ENCODE results near the gene SIPA1L2. TPM values are rescaled to one million over a fixed set of nuclear protein-coding genes. Genes with fewer than 3 reads are reported as not detected.
A peak's percentile ranks its signal among the peaks of the same experiment; 100 is the strongest.

Gene SIPA1L2
- total RNA-seq, 1 donor from 2014 or later = 153 TPM

GRCh38 chr1:232587141-232588008 lies 42.6 kb downstream of the SIPA1L2 start:
- H3K27ac Mint-ChIP-seq (ENCODE audit: unreplicated experiment) = peak overlapping the region; percentile 93
- no peak for TF ChIP-seq CTCF (IDR thresholded peaks at IDR 0.05; ENCODE audit: unreplicated experiment)
- peaks cover 33% of the 10 kb centered on the region for H3K36me3 Mint-ChIP-seq (ENCODE audit: low read depth, unreplicated experiment)

GRCh38 chr1:232586679-232587078 lies 43.3 kb downstream of the SIPA1L2 start:
- H3K27ac Mint-ChIP-seq (ENCODE audit: unreplicated experiment) = peak overlapping the region; percentile 39
- peaks cover 12% of the 10 kb centered on the region for H3K27me3 Mint-ChIP-seq (ENCODE audit: unreplicated experiment)
- no peak overlapping the region for H3K4me3 Mint-ChIP-seq (ENCODE audit: unreplicated experiment)
- peaks cover 94% of the 10 kb centered on the region for H3K4me1 Mint-ChIP-seq (ENCODE audit: unreplicated experiment)
- H3K9me3 Mint-ChIP-seq (ENCODE audit: unreplicated experiment) = no peaks in the 10 kb centered on the region
- H3K36me3 Mint-ChIP-seq (ENCODE audit: low read depth, unreplicated experiment) = peaks cover 36% of the 10 kb centered on the region
- DNase-seq (ENCODE audit: low spot score) = no peak
- no peak for TF ChIP-seq CTCF (IDR thresholded peaks at IDR 0.05; ENCODE audit: unreplicated experiment)

More at GRCh38 chr1:232587141-232588008, 42.6 kb downstream of the SIPA1L2 start:
- peak overlapping the region; percentile 78 for H3K4me3 Mint-ChIP-seq (ENCODE audit: unreplicated experiment)
- DNase-seq (ENCODE audit: low spot score) = no peak
- peaks cover 15% of the 10 kb centered on the region for H3K27me3 Mint-ChIP-seq (ENCODE audit: unreplicated experiment)
- peaks cover 94% of the 10 kb centered on the region for H3K4me1 Mint-ChIP-seq (ENCODE audit: unreplicated experiment)
- H3K9me3 Mint-ChIP-seq (ENCODE audit: unreplicated experiment) = no peaks in the 10 kb centered on the region

- Mint-ChIP-seq H3K9me3 (ENCODE audit: unreplicated experiment) (no peaks in the 10 kb centered on the region), H3K27me3 (ENCODE audit: unreplicated experiment) (peaks cover 12% of the 10 kb centered on the region), H3K27ac (ENCODE audit: unreplicated experiment) (peak overlapping the region; percentile 92), H3K4me3 (ENCODE audit: unreplicated experiment) (no peak overlapping the region), H3K4me1 (ENCODE audit: unreplicated experiment) (peaks cover 94% of the 10 kb centered on the region), H3K36me3 (ENCODE audit: low read depth, unreplicated experiment) (peaks cover 39% of the 10 kb centered on the region)
- DNase-seq (ENCODE audit: low spot score) = no peak
- no peak for TF ChIP-seq CTCF (IDR thresholded peaks at IDR 0.05; ENCODE audit: unreplicated experiment)
Observed at GRCh38 chr1:232585486-232585885, 44.4 kb downstream of the SIPA1L2 start.

- no peak for DNase-seq (ENCODE audit: low spot score)
- peaks cover 27% of the 10 kb centered on the region for H3K36me3 Mint-ChIP-seq (ENCODE audit: low read depth, unreplicated experiment)
- H3K27me3 Mint-ChIP-seq (ENCODE audit: unreplicated experiment) = peaks cover 5% of the 10 kb centered on the region
- peak overlapping the region; percentile 68 for H3K4me3 Mint-ChIP-seq (ENCODE audit: unreplicated experiment)
- TF ChIP-seq CTCF (IDR thresholded peaks at IDR 0.05; ENCODE audit: unreplicated experiment) = no peak
- no peaks in the 10 kb centered on the region for H3K9me3 Mint-ChIP-seq (ENCODE audit: unreplicated experiment)
- peak overlapping the region; percentile 97 for H3K27ac Mint-ChIP-seq (ENCODE audit: unreplicated experiment)
- H3K4me1 Mint-ChIP-seq (ENCODE audit: unreplicated experiment) = peaks cover 95% of the 10 kb centered on the region
Observed at GRCh38 chr1:232581932-232582331, 48.0 kb downstream of the SIPA1L2 start.

Other genes starting within 250 kb of the SIPA1L2 start
- 4.9 TPM for gene MAP10, start 175.3 kb upstream of the SIPA1L2 start, total RNA-seq (ENCODE audit: unreplicated experiment)